ENCODE measurements around the gene KIAA1671.

Gene KIAA1671

DNA sequence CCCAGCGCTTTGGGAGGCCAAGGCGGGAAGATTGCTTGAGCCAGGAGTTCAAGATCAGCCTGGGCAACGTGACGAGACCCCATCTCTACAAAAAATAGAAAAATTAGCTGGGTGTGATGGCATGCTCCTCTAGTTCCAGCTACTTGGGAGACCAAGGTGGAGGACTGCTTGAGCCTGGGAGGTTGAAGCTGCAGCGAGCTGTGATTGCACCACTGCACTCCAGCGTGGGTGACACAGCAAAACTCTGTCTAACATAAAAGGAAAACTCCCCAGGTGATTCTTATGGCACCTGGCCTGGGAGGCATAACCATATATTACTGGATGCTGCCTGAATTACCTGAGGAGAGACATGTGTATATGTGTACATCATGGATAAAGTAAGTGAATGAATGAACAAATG lies 29.1 kb downstream of the KIAA1671 start:
- no peak for DNase-seq (ENCODE audit: low read depth)

DNA sequence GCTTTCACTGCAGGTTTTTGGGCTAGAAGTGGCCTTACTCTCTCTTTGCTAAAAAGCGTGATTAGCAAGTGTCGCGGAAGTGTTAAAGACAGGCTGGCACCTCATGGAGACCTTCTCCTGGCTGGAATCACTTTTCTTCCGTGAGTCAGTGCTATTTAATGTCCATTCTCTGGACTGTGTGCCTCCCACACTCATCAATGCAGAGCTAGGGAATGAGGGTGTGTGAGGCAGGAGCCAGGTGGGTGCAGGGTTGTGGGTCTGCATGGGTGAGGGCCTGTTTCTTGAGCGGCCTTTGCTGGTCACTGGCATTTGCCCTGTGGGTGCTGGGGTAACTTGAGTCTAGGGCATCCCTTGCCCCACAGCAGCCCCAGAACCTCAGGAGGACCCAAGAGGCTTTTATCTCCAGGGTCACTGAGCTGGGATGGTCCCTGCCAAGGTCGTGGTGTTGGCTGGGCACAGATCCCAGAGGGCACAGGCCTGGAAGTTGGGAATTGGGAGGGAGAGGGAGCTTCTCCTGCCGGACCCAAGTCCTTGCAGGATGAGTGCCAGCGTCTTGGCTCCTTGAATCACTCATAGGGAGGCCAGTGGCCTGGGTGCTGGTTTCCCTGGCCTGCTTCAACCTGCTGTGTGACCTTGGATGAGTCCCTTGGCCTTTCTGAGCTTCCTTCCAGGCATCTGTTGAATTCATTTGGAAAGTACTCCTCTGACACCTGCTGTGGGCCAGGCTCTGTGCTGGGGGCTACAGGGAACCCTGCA lies 30.0 kb downstream of the KIAA1671 start:
- no peak for DNase-seq (ENCODE audit: low read depth)

DNA sequence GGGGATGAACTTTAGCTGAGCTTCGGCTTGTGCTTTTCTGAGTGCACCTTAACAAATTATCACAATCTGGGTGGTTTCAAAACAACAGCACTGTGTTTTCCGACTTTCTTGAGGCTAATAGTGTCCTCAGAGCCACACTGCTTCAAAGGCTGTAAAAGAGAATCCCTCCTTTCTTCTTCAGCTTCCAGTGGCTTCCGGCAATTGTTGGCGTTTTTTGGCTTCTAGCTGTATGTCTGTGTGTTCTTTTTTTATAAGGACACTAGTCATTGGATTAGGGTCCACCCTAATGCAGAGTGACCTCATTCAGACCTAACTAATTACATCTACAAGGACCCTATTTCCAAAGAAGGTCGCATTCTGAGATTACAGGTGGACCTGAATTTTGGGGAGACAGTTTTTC lies 30.6 kb downstream of the KIAA1671 start:
- DNase-seq (ENCODE audit: low read depth), result no peak

DNA sequence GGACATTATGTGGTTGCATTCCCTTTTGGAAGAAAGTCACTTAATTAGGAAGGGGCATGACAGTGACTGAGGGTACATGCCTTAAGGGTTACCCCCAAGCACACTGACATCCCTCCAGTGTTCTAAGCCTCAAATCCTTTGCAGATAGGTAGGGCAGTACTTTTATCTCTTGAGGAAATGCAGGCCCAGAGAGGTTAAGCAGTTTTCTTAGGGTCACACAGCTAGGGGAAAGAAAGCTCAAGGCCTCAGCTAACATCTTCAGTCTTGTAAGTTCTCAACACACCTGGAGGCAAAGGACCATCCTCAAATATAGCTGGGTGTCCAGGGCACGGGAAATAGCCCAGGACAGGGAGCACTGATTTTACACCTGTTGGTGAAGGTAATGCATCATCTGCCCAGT lies 31.6 kb downstream of the KIAA1671 start:
- no peak for DNase-seq (ENCODE audit: low read depth)

DNA sequence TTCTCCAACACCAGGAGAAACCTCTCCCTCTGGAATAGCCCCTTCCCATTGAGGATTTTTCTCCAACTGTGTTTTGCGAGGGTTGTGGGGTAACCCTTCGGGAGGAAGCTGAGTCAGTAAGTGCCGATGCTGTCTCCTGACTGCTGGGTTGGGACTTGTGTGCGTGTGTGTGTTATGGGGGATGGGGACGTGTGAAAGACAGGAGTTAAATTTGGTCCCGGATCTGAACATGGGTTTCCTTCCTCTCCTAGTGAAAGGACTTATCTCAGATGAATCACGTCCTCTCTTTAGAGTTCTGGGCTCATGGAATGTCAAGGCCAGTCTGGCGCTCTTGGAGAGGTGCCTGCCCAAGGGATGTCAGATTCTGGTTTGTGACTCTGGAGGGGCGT lies 33.3 kb downstream of the KIAA1671 start:
- DNase-seq (ENCODE audit: low read depth), result no peak

DNA sequence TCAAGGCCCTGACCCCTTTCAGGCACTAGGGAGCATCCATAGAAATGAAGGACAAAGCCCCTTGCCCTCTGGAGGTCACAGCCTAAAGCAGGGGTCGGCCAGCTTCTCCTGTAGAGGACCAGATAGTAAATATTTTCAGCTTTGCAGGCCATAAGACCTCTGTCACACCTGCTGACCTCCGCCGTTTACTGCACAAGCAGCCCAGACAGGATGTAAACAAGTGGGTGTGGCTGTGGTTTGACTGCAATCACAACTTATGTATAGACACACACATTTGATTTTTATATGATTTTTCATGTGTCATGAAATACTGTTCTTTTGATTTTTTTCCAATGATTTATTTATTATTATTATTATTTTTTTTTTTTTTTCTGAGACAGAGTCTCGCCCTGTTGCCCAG lies 34.3 kb downstream of the KIAA1671 start:
- DNase-seq (ENCODE audit: low read depth), result no peak

DNA sequence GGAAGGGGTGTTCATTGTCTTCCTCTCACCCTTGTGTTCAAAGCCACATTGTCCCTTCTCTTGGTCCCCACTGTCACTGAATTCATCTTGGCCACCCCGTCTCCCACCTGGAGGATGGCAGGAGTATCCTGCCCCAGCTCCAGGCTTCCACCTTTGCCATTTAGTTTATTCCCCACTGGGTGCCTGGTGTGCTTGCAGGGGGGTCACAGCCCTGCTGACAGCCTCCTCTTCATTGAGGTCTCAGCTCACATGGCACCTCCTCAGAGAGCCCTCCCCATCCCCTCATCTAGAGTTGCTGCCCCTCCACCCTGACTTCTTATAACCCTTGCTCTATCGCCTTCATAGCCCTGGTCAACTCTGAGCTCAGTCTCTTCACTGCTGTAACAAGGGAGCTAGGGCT lies 36.6 kb downstream of the KIAA1671 start:
- no peak for DNase-seq (ENCODE audit: low read depth)

DNA sequence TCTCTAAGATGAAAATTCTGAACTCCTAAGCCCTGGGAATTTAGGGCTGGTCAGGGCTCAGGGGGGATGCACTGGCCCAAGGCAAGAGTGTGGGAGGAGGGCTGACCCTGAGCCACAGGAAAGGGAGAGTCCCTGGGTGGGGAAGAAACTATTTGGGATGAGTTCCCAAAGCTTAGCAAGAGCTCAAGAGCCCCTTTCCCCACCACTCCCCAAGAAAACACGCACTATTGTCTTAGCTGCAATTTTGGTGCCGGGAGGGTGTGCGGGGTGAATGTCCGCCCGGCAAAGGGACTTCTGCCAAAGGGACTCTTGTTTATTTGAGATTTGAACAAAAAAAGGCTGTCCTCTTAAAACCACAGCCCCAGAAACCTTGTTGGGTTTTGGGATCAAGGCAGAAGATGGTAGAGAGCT lies 37.0 kb downstream of the KIAA1671 start:
- DNase-seq (ENCODE audit: low read depth), result no peak

DNA sequence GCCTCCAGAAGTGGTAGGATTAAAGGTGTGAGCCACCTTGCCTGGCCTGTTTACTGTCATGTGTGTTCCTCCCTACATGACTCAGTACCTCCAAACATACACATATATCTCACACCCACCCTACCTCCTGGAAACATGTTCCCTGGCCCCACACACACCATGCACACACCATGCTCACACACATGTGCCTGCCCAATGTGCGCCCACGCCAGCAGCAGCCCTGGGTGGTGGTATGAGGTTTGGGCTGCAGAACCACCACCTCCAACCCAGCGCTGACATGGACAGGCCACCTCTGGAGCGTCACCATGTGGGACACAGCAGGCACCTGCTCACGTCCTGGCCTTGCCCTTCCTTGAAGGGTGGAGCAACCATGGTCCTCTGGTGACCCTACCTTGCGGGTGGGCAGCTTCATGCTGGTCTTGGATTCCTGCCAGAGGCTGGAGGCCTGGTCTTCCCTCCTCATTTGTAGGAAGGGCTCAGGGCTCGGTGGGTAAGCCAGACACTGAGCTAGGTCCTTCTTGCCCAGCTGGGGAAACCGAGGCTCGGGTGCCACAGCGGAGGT lies 37.9 kb downstream of the KIAA1671 start:
- no peak for DNase-seq (ENCODE audit: low read depth)

DNA sequence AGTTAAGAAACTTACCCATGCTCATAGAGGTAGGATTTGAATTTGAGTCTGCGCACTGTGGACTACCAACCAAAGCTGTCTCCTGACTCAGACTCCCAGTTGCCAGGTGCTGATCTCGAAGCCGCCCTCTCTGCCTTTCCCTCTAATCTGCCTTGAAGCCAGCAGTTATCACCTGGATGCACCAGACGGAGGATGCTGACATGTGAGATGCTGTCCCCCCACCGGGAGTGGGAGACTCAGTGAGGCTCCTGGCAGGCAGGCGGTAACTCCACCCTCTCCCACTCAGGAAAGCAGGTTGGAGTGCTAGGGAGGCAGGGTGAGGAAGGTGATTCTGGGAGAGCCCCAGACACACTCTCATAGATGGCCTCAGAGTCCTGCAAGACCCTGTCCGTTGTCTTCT lies 40.4 kb downstream of the KIAA1671 start:
- no peak for DNase-seq (ENCODE audit: low read depth)

DNA sequence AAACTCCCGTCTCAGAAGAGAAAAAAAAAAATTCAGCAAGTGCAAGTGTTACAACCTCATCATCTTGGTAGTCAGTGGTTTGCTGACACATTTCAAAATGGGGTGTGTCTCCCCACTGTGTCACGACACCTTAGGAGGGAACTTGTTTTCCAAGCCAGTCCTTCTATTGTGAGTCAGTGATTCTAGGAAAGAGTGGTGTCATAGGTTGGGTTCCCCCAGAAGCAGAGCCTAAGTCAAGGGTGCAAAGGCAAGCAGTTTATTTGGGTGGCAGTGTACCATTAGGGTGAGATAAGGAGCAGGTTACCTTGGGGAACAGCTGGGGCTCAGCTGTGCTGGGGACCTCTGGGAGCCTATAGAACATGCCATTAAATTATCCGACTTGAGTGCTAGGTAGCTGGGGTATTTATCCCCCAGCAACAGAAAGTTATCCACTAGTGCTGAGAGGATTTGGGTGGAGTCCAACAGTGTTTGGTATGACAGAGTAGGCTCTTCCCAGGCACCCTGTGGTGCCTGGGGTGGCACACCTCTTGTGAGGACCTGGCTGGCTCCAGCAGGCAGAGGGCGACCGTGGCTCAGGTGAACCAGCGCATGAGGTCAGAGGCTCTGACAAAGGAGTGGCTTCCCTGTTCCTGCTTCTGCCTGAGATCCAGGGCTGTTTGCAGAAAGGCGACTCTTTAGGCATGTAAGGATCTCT lies 41.7 kb downstream of the KIAA1671 start:
- peak; percentile 26 for DNase-seq (ENCODE audit: low read depth)

DNA sequence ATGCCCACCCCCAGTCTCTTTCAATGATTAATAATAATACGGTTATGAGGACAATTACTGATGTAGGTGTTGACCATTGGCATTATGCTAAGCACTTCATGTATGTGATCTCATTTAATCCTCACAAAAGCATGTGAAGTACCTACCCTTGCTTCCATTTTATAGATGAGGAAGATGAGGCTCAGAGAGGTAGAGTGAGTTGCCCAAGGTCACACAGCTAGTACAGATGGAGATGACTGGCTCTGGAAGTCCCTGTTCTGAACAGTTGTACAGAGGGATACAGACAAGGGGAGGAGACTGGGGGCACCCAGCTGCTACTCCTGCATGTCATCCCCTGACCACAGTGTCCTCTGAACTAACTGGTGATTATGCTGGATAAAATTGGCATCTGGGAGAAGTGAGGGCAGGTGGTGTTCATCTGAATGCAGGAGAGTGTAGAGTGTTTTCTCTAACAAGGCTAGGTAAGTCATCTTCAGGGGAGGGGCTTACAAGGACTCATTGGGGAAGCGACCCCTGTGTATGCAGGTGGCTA lies 43.2 kb downstream of the KIAA1671 start:
- DNase-seq (ENCODE audit: low read depth), result no peak

DNA sequence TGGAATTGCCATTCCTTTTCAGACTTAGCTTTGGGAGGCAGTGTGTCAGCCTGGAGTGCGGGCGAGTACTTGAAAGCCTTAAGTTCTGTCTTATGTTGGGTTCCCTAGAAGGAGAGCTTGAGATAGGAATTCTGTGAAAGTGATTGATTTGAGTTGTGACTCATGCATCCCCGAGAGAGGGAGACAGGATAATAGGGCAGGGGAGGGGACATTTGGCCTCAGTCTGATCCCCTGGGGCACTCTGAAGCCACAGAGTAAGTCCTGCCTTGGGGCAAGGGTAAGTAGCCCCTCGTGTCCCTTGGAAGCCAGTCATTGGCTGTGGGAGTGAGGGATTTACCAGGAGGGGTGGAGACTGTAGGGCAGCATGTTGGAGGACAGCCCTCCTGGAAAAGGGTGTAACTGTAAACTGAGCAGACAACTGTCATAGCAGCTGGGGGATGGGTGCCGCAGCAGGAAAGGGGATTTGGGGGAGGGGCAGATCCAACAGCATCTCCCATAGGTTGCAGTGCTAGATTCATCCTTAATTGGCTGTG lies 44.0 kb downstream of the KIAA1671 start:
- no peak for DNase-seq (ENCODE audit: low read depth)

DNA sequence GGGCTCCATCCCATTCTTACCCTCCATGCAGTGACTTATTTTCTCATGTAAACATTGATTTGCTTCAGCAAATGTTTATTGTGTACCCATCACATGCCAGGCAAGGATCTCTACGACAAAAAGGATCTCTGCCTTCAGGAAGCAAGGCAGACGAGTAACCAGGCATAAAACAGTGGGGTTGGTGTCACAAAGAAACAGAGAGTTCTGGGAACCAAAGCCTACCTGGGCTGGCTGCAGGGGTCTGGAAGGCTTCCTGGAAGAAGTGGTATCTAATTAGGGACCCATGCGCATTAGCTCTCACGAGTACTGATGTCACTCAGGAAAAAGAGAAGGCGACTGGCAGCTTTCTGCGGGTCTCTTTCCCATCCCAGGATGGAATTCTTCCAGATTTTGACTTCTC lies 44.5 kb downstream of the KIAA1671 start:
- DNase-seq (ENCODE audit: low read depth), result no peak

DNA sequence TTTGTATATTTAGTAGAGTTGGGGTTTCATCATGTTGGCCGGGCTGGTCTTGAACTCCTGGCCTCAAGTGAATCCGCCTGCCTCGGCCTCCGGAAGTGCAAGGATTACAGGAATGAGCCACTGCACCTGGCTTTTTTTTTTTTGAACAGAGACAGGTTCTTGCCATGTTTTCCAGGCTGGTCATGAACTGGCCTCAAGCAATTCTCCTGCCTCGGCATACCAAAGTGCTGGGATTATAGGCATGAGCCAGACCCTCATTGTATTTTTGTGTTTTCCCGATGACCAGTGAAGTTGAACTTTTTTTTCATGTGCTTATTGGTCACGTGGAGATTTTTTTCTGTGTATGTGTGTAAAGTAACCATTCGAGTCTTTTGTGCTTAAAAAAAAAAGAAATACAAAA lies 48.2 kb downstream of the KIAA1671 start:
- no peak for DNase-seq (ENCODE audit: low read depth)

DNA sequence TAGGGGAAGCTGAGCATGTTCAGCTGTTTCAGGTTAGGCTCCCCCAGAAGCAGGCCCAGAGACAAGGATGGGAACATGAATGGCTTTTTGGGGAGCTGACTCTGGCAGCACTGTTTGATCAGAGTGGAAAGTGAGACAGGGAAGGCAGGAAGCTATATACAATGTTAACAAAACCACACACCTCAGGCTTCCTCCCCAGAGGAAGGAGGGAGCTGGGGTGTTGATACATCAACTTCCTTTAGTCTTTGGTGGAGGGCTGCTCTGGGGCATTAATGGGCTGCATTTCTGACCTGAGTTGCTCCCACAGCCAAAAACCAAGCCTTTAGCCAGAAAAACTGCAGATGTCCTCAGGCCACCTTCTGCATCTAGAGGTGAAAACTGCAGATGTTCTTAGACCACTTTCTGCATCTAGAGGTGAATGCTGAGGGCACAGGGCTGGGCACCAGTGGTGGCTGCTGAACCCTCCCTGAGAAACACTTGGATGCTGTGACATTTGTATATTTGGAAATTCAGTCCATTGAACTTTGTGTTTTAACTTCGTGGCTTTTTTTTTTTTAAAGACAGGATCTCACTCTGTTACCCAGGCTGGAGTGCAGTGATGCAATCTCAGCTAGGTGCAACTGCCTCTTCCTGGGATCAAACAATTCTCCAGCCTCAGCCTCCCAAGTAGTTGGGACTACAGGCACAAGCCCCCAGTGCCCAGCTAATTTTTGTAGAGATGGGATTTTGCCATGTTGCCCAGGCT lies 49.9 kb downstream of the KIAA1671 start:
- DNase-seq (ENCODE audit: low read depth), result no peak

DNA sequence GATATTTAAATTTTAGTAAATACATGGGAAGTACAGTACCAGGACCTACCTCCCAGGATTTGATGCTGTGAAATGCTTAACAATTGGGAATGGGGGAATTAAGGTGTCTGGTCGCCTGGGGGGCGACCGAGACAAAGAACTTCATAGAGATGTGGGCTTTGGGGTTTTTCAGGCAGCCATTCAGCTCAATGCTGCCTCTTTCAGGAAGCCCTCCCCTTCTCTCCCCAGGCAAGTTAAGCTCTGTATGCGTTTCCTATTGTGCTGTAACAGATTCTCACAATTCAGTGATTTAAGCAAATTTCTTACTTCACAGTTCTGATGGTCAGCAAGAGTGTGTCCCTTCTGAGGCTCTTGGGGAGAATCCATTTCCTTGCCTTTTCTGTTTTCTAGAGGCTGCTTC lies 53.8 kb downstream of the KIAA1671 start:
- no peak for DNase-seq (ENCODE audit: low read depth)

DNA sequence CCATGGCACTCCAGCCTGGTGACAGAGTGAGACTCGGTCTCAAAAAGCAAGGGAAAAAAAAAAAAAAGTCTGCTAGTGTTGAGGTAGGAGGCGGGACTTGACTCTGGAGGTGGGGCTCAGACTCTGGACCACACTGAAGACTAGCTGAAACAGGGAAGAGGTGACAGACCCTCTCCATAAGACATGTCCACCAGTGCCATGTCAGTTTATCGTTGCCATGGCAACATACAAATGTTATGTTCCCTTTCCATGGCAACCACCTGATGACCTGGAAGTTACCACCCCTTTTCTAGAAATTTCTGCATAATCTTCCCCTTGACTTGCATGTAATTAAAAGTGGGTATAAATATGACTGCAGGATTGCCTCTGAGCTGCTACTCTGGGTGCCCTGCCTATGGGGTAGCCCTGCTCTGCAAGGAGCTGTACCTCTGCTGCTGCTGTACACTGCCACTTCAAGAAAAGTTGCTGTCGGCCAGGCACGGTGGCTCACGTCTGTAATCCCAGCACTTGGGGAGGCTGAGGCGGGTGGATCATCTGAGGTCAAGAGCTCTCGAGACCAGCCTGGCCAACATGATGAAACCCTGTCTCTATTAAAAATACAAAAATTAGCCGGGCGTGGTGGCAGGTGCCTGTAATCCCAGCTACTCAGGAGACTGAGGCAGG lies 55.1 kb downstream of the KIAA1671 start:
- no peak for DNase-seq (ENCODE audit: low read depth)

DNA sequence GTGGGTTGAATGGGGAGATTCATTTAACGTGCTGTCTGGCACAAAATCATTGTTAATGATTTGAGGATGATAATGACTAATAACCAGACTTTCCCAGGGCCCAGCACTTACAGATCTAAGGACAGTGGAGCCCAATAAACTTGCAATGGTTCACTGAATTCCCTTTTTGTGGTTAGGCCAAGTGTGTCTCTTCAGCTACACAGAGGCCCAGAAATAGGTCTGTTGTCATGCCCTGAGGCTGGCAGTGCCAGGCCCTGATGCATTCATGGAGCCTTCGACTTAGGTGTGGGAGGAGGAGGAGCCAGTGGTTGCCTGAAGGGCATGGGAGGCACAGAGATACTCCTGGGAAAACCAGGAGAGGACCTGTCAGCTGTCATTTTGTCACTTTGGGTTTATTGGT lies 56.1 kb downstream of the KIAA1671 start:
- DNase-seq (ENCODE audit: low read depth), result no peak

DNA sequence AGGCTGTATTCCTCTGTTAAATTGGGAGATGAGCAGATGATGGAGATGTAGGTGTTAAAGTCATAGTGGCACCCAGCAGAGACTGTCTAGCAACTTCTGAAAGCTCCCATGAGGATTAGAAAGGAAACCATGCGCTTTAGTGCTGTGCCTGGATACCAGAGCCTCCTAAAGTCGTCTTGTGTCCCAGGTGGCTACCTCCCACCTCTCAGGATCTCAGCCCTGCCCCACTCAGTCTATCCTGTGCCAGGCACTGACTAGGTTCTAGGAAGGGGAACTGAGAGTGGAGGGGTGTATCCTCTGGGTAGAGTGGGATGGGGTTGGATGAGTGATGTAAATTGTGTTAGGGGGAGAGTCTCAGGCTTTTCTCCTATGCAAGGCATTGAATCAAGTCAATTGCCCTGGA lies 60.2 kb downstream of the KIAA1671 start:
- DNase-seq (ENCODE audit: low read depth), result no peak

DNA sequence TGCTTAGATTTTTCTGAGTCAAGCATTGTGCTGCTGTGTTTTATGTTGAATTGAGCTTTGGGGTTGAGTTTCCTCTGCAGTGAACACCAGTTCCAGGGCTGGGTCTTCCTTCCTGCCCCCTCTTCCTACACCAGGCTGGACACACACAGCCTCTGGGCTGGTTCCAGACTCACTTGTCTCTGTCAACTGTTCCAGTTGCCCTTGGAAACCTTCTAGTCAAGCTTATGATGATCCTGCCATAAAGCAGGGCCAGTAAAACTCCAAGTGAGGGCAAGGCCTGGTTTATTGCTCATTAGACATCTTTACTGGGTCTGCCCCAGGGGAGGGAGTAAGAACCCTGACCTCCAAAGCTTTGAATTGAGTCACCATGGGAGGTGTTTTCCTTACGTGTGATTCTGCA lies 61.1 kb downstream of the KIAA1671 start:
- no peak for DNase-seq (ENCODE audit: low read depth)
